Body of pancreas (tissue), 4 donors: Measurements from ENCODE around the gene FLYWCH2. TPM values are rescaled to one million over a fixed set of nuclear protein-coding genes. Genes with fewer than 3 reads are reported as not detected.

ENCODE experiments used
- ATAC-seq: fragments of 150-250 bp; one replicate; pipeline ENCODE4 v1.9.1; 2016
- DNase-seq, 4 donors: peaks; one replicate each; pipeline ENCODE4 v3.0.0-alpha.2; 2019
- H3K27ac ChIP-seq, 4 donors: fragments of 200-600 bp; sonication (generic); 1 replicate in 3 of 4; 2 replicates in 1 of 4; pipeline versions ENCODE4 v1.5.1 to v1.6.1; 2016 to 2019; ENCODE audit warnings: mild to moderate bottlenecking in 1 of 4, mixed read lengths in 1 of 4, moderate library complexity in 1 of 4
- H3K27me3 ChIP-seq, 2 donors: fragments of 200-600 bp; sonication (generic); one replicate each; pipeline ENCODE4 v1.6.0; 2016; ENCODE audit warnings: mild to moderate bottlenecking in 1 of 2
- H3K36me3 ChIP-seq, 2 donors: fragments of 200-600 bp; sonication (generic); replicated peaks in 1 of 2; 2 replicates each; pipeline ENCODE4 v1.5.1; 2016; ENCODE audit warnings: low read depth in 2 of 2; ENCODE audit not compliant: insufficient read depth in 1 of 2
- H3K4me1 ChIP-seq: fragments of 200-600 bp; sonication (generic); one replicate; pipeline ENCODE4 v1.6.0; 2016
- H3K4me3 ChIP-seq, 2 donors: fragments of 200-600 bp; sonication (generic); 1 replicate in 1 of 2; 2 replicates in 1 of 2; pipeline ENCODE4 v1.5.1; 2016 to 2019
- H3K9me3 ChIP-seq, 3 donors: fragments of 200-600 bp; sonication (generic); 1 replicate in 2 of 3; 2 replicates in 1 of 3; pipeline ENCODE4 v1.5.1; 2016
- POLR2A ChIP-seq, 3 donors: fragments of 450-650 bp; IDR thresholded peaks; one replicate each; pipeline ENCODE4 v1.6.1; 2016; ENCODE audit warnings: antibody characterized with exemption in 3 of 3, mild to moderate bottlenecking in 2 of 3
- WGBS, 2 donors: methylation state at CpG; one replicate each; pipeline ENCODE4 v1.1.5; 2017; 5-methylcytosine and 5-hydroxymethylcytosine counted together
- intact Hi-C: fragments of 100-400 bp; cut with DNase I; formaldehyde crosslinking; loops from one replicate; pipeline ENCODE4 v1.15.1; 2023
- total RNA-seq, 2 donors: library from RNA; depleted of rRNA; stranded (reverse); fragments of >200 nt; gene quantifications; one replicate each; pipeline ENCODE4 v1.1.0, GENCODE V29; 2016
- TF ChIP-seq, protein P1 (sequence below), 7 experiments: fragments of 450-650 bp in 4 of 7; fragments of 200-600 bp in 3 of 7; sonication (generic) in 3 of 7; IDR thresholded peaks; one replicate each; pipeline ENCODE4 v1.5.1; 2016 to 2019; ENCODE audit warnings: antibody characterized with exemption in 7 of 7

FLYWCH2 gene
- total RNA-seq, 2 donors from 2014 or later: 23.6 to 49.1 TPM

DNA sequence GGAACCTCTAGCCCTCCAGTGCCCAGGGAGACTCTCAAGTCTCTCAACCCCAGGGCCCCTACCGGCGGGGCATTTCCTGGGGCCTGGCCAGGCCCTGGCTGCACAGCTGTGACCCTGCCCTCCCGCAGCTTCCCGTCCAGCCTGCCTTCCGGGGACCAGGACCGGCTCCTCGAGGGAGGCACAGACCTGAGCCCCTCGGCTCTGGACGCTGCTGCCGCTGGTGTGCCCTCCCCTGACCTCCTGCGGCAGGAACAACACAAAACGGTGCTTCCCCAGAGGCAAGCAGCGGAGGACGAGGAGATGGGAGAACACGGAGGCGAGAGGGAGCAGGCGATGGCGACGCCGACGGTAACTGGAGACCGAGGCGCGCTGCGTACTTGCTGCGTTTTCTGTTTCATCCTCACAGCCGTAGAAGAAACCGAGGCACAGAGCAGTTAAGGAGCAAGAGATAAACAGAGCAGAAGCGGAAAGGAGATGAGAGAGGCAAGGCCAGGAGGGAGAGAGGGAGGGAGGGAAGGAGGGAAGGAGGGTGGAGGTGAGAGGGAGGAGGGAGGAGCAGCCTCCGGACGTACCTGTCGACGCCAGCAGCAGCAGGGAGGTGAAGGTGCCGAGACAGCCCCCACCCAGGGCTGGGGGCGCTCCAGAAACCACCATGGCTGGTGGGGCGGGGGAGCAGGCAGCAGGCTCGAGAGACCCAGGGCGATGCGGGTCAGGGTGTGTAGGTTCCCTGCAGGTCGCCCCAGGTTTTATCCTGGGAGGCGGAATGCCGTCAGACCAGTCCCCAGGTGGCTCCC is 25.4 kb upstream of the FLYWCH2 start, which contains the start of gene PRSS22:
TSS of gene PRSS22 (minus strand) at position 720 of the 794 bp plus-strand sequence. CDS start at position 654, 66 bp downstream.
- Histone ChIP-seq H3K4me1 (peaks cover 28% of the 10 kb centered on the region), H3K36me3 (peaks cover 0 to 4% of the 10 kb centered on the region in 2 donors), H3K9me3 (no peaks in the 10 kb centered on the region), H3K27ac (peak within 1 kb of the TSS; percentile 87 to 99 (median 94)), H3K27me3 (no peaks in the 10 kb centered on the region), H3K4me3 (peak within 1 kb of the TSS in 1 of 2 donors; percentile 2)
- intact Hi-C loops: no loop called here
- DNase-seq (peak; percentile 77 to 85 (median 83)), ATAC-seq (peak; percentile 76)
- WGBS, 2 donors: 16 to 17% methylated on average over 25 to 42 of the region's 42 CpGs
- TF ChIP-seq POLR2A (IDR thresholded peaks at IDR 0.05): peak; percentile 73 to 93 (median 91)
- TF ChIP-seq, protein P1, sequence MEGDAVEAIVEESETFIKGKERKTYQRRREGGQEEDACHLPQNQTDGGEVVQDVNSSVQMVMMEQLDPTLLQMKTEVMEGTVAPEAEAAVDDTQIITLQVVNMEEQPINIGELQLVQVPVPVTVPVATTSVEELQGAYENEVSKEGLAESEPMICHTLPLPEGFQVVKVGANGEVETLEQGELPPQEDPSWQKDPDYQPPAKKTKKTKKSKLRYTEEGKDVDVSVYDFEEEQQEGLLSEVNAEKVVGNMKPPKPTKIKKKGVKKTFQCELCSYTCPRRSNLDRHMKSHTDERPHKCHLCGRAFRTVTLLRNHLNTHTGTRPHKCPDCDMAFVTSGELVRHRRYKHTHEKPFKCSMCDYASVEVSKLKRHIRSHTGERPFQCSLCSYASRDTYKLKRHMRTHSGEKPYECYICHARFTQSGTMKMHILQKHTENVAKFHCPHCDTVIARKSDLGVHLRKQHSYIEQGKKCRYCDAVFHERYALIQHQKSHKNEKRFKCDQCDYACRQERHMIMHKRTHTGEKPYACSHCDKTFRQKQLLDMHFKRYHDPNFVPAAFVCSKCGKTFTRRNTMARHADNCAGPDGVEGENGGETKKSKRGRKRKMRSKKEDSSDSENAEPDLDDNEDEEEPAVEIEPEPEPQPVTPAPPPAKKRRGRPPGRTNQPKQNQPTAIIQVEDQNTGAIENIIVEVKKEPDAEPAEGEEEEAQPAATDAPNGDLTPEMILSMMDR (IDR thresholded peaks at IDR 0.05): peak in 2 of 7 experiments; percentile 6 to 18

DNA sequence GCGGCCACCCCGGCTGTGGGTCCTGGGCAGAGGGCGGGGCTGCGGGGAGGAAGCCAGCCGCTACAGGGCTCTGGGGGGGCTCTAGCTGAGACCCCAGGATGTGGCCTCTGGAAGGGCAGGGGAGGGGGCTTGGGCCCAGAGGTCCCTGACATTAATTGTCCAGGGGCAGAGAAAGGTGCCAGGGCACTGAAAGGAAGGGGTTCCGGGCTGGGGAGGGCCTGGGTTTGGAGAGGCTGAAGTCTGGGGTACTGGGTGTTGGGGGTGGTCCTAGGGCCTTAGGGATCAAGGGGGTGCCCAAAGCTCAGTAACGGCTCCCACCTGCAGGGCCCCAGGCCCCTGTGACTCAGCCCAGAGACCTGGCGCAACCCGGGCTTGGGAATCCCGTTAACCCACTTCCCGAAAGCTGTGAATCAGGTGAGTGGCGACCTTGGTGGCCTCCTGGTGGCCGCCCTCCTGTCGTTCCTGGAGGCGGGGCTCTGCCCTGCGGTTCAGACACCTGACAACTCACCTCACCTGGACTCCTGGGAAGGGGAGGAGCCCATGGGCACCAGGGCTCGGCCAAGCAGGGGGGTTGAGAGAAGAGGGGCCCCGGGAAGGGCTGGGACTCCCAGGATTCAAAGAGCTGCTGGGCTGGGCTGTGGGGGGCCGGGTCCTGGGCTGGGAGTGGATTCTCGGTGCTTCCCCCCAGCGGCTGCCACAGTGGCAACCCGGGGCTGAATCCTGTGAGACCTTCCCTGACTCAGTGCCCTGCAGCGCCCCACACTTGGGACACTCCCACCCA is 24.6 kb upstream of the FLYWCH2 start:
- intact Hi-C loops: no loop called here
- peaks cover 0 to 3% of the 10 kb centered on the region in 2 donors for H3K36me3 ChIP-seq
- WGBS, 2 donors: 4 to 7% methylated on average over 5 to 22 of the region's 23 CpGs
- DNase-seq: peak; percentile 94 to 97 (median 96)
- peaks cover 28% of the 10 kb centered on the region for H3K4me1 ChIP-seq
- H3K27ac ChIP-seq: peak overlapping the region; percentile 87 to 99 (median 94)
- peak overlapping the region in 1 of 2 donors; percentile 2 for H3K4me3 ChIP-seq
- ATAC-seq: peak; percentile 93
- H3K27me3 ChIP-seq: no peaks in the 10 kb centered on the region
- TF ChIP-seq POLR2A (IDR thresholded peaks at IDR 0.05): peak; percentile 6 to 92 (median 84)
- TF ChIP-seq, protein P1 (IDR thresholded peaks at IDR 0.05): peak; percentile 19 to 88 (median 70)
- no peaks in the 10 kb centered on the region for H3K9me3 ChIP-seq

DNA sequence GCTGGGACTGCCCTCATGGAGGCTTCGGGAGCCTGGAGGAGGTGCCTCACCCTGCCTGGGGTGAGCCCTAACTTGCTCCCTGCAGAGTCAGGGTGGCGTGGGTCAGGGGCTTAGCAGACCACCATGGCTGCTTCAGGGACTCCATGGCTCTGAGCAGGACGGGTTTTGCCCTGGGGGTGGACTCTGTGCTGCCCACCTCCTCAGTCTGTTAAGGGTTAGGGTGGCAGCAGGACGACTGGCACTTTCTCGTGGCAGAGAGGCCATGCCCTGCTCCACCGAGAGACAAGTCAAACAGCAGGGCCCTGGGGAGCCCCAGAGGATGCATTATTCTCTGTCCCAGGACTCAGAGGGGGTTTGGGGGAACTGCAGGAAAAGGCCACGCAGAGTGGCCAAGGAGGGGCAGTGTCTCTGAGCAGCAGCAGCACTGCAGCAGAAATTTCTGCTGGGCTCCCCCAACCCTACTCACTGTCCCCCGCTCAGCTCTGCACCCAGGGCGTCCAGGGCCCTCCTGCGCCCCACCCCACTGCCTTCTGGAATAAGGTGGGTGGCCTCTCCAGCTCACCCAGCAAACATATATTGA is 23.2 kb upstream of the FLYWCH2 start:
- WGBS, 2 donors: 71% methylated on average over 10 of the region's 10 CpGs; no CpG with 5 or more reads in 1 of the 2 donors
- DNase-seq: no peak
- no peak overlapping the region for H3K4me3 ChIP-seq
- TF ChIP-seq, protein P1 (IDR thresholded peaks at IDR 0.05): no peak
- TF ChIP-seq POLR2A (IDR thresholded peaks at IDR 0.05): no peak
- intact Hi-C loops: no loop called here
- H3K9me3 ChIP-seq: no peaks in the 10 kb centered on the region
- H3K4me1 ChIP-seq: peaks cover 28% of the 10 kb centered on the region
- no peak for ATAC-seq
- H3K36me3 ChIP-seq: no peaks in the 10 kb centered on the region
- no peaks in the 10 kb centered on the region for H3K27me3 ChIP-seq
- H3K27ac ChIP-seq: no peak overlapping the region

DNA sequence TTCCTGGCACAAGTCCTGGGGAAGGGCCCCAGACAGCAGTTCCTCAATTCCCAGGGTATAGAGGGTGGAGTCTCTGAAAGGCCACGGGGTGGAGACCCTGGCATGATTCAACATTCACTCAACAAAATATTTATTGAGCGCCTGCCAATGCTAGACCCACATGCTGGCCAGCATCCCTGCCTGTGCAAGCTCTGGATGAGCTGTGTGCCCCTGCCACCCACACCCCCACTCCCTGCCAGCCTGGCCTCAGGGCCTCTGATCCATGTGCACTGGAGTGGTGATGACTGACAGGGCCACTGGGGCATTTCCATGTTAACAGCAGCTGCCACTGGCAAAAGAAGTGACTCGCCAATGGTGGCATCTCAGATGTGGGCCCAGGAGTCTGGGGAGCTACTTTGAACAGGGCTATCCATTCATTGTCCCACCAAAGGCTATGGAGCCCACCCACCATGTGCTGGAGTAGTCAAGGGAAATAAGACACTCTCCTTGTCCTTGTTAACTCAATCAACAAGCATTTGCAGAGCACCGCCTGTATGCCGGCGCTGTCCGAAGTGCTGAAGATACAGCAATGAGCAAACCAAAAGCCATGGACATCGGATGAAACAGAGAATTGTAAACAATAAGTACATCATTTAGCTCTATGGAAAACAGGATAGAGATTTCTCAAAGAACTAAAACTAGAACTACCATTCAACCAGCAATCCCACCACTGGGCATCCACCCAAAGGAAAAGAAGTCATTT is 22.0 kb upstream of the FLYWCH2 start:
- no peaks in the 10 kb centered on the region for H3K27me3 ChIP-seq
- H3K36me3 ChIP-seq: no peaks in the 10 kb centered on the region
- ATAC-seq (no peak), DNase-seq (no peak)
- no peaks in the 10 kb centered on the region for H3K9me3 ChIP-seq
- H3K4me1 ChIP-seq: peaks cover 28% of the 10 kb centered on the region
- no peak overlapping the region for H3K4me3 ChIP-seq
- intact Hi-C loops: no loop called here
- no peak for TF ChIP-seq POLR2A (IDR thresholded peaks at IDR 0.05)
- TF ChIP-seq, protein P1 (IDR thresholded peaks at IDR 0.05): no peak
- H3K27ac ChIP-seq: no peak overlapping the region
- WGBS, 2 donors: 71 to 84% methylated on average over 7 to 8 of the region's 8 CpGs
